Neuronal stem cell (in vitro differentiated cells): ENCODE results near the gene APLP2.

Experiments
- DNase-seq: peaks from one replicate; pipeline ENCODE4 v3.0.0-alpha.2; 2013; ENCODE audit warnings: low spot score
- H2AFZ ChIP-seq: one replicate; pipeline ENCODE4 v1.6.1; 2013; ENCODE audit warnings: mild to moderate bottlenecking, low read length, inconsistent platforms
- H2AK5ac ChIP-seq: 2 replicates; pipeline ENCODE4 v1.6.1; 2013; ENCODE audit warnings: low read depth, mild to moderate bottlenecking, inconsistent platforms, low read length, moderate library complexity, mixed read lengths
- H2BK120ac ChIP-seq: 2 replicates; pipeline ENCODE4 v1.6.1; 2013; ENCODE audit warnings: low read depth, mild to moderate bottlenecking, inconsistent platforms, low read length, moderate library complexity, mixed read lengths
- H2BK12ac ChIP-seq: one replicate; pipeline ENCODE4 v1.6.1; 2013; ENCODE audit warnings: low read length, inconsistent platforms
- H2BK15ac ChIP-seq: 2 replicates; pipeline ENCODE4 v1.6.1; 2013; ENCODE audit warnings: mild to moderate bottlenecking, low read length, inconsistent platforms, mixed read lengths
- H2BK5ac ChIP-seq: one replicate; pipeline ENCODE4 v1.6.1; 2013; ENCODE audit warnings: inconsistent platforms, mild to moderate bottlenecking, low read length, moderate library complexity
- H3K14ac ChIP-seq: one replicate; pipeline ENCODE4 v1.6.1; 2013; ENCODE audit warnings: low read length, inconsistent platforms
- H3K18ac ChIP-seq: 2 replicates; pipeline ENCODE4 v1.6.1; 2013; ENCODE audit warnings: low read length, inconsistent platforms
- H3K23ac ChIP-seq: 2 replicates; pipeline ENCODE4 v1.6.1; 2013; ENCODE audit warnings: low read depth, mild to moderate bottlenecking, mixed read lengths, low read length, inconsistent platforms; ENCODE audit not compliant: poor library complexity
- H3K27ac ChIP-seq: replicated peaks from 3 replicates; pipeline ENCODE4 v1.5.1; 2013; ENCODE audit warnings: low read length, inconsistent platforms
- H3K27me3 ChIP-seq, 3 experiments: 2 replicates each; pipeline ENCODE4 v1.6.1; 2013; ENCODE audit warnings: low read length in 3 of 3, mild to moderate bottlenecking in 2 of 3, inconsistent platforms in 1 of 3, low read depth in 1 of 3, mixed read lengths in 1 of 3, moderate library complexity in 1 of 3; ENCODE audit not compliant: control insufficient read depth in 3 of 3, insufficient read depth in 3 of 3
- H3K36me3 ChIP-seq, 2 donors: replicated peaks in 1 of 2; 2 replicates each; pipeline ENCODE4 v1.6.1; 2013; ENCODE audit warnings: low read length in 2 of 2; ENCODE audit not compliant: control insufficient read depth in 2 of 2, insufficient read depth in 2 of 2
- H3K4ac ChIP-seq: 2 replicates; pipeline ENCODE4 v1.6.1; 2013; ENCODE audit warnings: inconsistent platforms, mild to moderate bottlenecking, low read length, moderate library complexity
- H3K4me1 ChIP-seq, 2 donors: 1 replicate in 1 of 2; 2 replicates in 1 of 2; pipeline ENCODE4 v1.6.1; 2013; ENCODE audit warnings: low read length in 2 of 2, low read depth in 1 of 2; ENCODE audit not compliant: control insufficient read depth in 2 of 2, insufficient read depth in 1 of 2
- H3K4me2 ChIP-seq: one replicate; pipeline ENCODE4 v1.6.1; 2013; ENCODE audit warnings: mild to moderate bottlenecking, low read length, inconsistent platforms; ENCODE audit not compliant: insufficient read depth, poor library complexity, severe bottlenecking
- H3K4me3 ChIP-seq, 2 donors: 2 replicates each; pipeline ENCODE4 v1.5.1; 2013; ENCODE audit warnings: low read length in 2 of 2, mild to moderate bottlenecking in 2 of 2, inconsistent platforms in 1 of 2, moderate library complexity in 1 of 2
- H3K79me1 ChIP-seq: one replicate; pipeline ENCODE4 v1.6.1; 2013; ENCODE audit warnings: low read depth, mild to moderate bottlenecking, inconsistent platforms, low read length, moderate library complexity
- H3K9ac ChIP-seq: one replicate; pipeline ENCODE4 v1.6.1; 2013; ENCODE audit warnings: mild to moderate bottlenecking, low read depth, low read length, inconsistent platforms; ENCODE audit not compliant: poor library complexity
- H3K9me3 ChIP-seq, 2 donors: replicated peaks in 1 of 2; 2 replicates each; pipeline versions ENCODE3 to v1.6.1; 2013; ENCODE audit warnings: low read length in 2 of 2, mild to moderate bottlenecking in 2 of 2, inconsistent platforms in 1 of 2, low read depth in 1 of 2, mixed read lengths in 1 of 2, moderate library complexity in 1 of 2; ENCODE audit not compliant: control insufficient read depth in 2 of 2, insufficient read depth in 1 of 2
- H4K8ac ChIP-seq: one replicate; pipeline ENCODE4 v1.6.1; 2013; ENCODE audit warnings: low read depth, mild to moderate bottlenecking, inconsistent platforms, low read length, moderate library complexity
- H4K91ac ChIP-seq: one replicate; pipeline ENCODE4 v1.6.1; 2013; ENCODE audit warnings: low read length, low read depth, mild to moderate bottlenecking, inconsistent platforms; ENCODE audit not compliant: poor library complexity
- WGBS, 2 donors: extraction: QIAGEN DNeasy Blood & Tissue Kit; methylation state at CpG; one replicate each; pipeline ENCODE4 v1.1.7; 2013; ENCODE audit warnings: missing lambda C conversion rate in 2 of 2, mixed read lengths in 1 of 2; ENCODE audit not compliant: insufficient read length in 2 of 2, insufficient replicate concordance in 1 of 2; ENCODE audit errors: extremely low coverage in 2 of 2; 5-methylcytosine and 5-hydroxymethylcytosine counted together

APLP2 gene

DNA sequence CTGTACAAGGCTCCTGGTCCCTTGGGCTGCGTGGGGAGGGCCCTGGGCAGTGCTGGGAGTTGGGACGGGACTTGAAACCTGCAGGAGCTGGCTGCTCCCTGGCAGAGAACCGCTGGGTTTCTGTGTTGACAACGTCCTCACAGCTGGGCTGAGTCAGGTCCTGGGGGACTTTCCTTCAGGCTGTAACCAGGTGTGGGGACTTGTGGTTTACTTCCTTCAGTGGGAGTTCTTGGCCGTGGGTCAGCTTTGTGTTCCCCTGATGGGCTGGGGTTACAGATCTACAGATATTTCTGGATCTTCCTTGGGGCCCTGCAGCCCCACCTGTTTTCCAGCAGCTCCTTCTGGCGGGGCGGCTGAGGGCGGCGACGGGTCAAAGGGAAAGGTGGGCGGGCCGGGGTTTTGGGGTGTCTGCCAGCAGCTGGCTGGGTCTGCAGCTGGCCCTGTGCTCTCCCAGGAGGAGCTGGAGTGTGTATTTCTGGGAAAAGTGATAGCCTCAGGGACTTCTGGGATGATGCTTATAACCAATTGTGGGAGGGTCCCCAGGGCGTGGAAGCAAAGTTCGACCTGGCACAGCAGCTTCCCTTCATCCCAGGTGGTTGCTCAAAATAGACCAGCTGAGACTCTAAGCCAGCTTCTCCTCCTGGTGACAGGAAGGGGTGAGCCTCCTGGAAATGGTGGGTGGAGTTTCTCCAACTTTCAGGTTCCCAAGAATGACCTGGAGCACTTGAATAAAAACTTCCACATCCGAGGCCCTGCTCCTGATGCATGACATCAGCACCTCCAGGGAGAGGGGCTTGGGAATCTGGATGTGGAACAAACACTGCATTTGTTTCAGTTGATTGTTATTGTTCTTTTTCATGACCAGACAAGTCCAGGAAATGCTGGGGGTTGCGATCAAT, 109.0 kb downstream of the APLP2 start:
- Histone ChIP-seq H3K4ac (no peak overlapping the region), H3K23ac (no peak overlapping the region), H3K9me3 (peaks cover 0 to 2% of the 10 kb centered on the region in 2 donors), H3K18ac (no peak overlapping the region), H3K4me3 (no peak overlapping the region), H2AFZ (peak overlapping the region; percentile 40), H3K27ac (no peak overlapping the region), H3K14ac (peak overlapping the region; percentile 57), H2BK120ac (no peak overlapping the region), H3K4me2 (no peak overlapping the region), H2AK5ac (peak overlapping the region; percentile 39), H3K36me3 (no peaks in the 10 kb centered on the region), H3K4me1 (peaks cover 0 to 4% of the 10 kb centered on the region in 2 donors), H3K27me3 (peaks cover 0 to 5% (median 0%) of the 10 kb centered on the region in 3 experiments), H4K8ac (no peak overlapping the region), H2BK5ac (no peak overlapping the region), H3K9ac (no peak overlapping the region), H3K79me1 (no peaks in the 10 kb centered on the region), H2BK15ac (no peak overlapping the region), H2BK12ac (no peak overlapping the region), H4K91ac (no peak overlapping the region)
- no peak for DNase-seq
- no CpG with 5 or more reads among the region's 16 CpGs for WGBS, 2 donors

DNA sequence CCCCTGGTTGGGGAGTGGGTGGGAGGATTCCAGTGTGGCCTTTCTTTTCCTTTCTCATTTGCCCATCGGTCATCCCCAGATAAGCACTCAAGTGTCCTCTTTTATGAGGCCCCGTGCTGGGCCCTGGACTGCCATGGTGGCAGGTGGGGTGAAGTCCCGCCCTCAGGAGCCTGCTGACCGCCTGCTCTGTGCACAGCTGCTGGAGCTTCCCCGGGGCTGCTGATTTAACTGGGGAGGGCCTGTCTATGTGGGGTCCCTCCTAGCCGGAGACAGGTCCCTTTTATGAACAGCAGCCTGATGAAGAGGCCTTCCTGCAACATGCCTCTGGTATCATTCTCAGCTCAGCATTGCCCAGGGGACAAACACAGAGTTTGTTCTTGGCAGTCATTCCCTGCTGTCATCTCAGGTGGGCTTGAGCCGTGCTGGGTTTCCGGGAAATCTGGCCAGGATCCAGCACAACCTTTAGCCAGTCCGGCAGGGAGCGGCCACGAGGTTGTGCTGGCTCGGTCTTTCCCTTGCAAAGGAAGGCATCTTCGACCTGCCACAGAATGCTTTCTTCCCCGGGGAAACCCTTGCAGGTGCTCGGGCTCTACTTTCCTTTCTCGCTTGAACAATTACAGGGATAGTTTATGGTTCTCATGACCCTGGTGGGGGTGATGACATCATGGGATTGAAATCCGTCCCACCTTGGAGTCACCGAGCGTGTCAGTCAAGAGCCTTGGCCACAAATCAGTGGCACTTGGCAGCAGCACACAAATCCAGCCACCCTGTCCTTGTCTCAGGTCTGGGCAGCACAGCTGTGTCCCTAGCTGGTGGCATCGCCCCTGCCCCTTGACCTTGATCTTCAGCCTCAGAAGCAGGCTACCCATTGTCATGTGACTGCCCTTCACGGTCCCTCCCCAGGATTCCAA, 110.0 kb downstream of the APLP2 start:
- H3K14ac ChIP-seq: no peak overlapping the region
- no CpG with 5 or more reads among the region's 21 CpGs for WGBS, 2 donors
- H2BK5ac ChIP-seq: no peak overlapping the region

GRCh38 chr11:130180491-130180890, 110.8 kb downstream of the APLP2 start:
- Histone ChIP-seq H3K4me1 (peaks cover 0 to 4% of the 10 kb centered on the region in 2 donors), H3K4me2 (no peak overlapping the region), H3K36me3 (no peaks in the 10 kb centered on the region), H2BK15ac (no peak overlapping the region), H3K9me3 (peaks cover 0 to 2% of the 10 kb centered on the region in 2 donors), H3K23ac (no peak overlapping the region), H3K4me3 (no peak overlapping the region), H3K9ac (no peak overlapping the region), H2AK5ac (no peak overlapping the region), H2BK5ac (no peak overlapping the region), H3K18ac (no peak overlapping the region), H2AFZ (no peak overlapping the region), H3K27ac (no peak overlapping the region), H3K14ac (no peak overlapping the region), H3K27me3 (no peaks in the 10 kb centered on the region), H4K91ac (no peak overlapping the region), H2BK12ac (no peak overlapping the region), H2BK120ac (no peak overlapping the region), H3K4ac (no peak overlapping the region), H4K8ac (no peak overlapping the region), H3K79me1 (no peaks in the 10 kb centered on the region)
- no peak for DNase-seq
- WGBS, 2 donors: no CpG with 5 or more reads among the region's 4 CpGs

More for the DNA sequence above, 110.0 kb downstream of the APLP2 start:
- H2BK12ac ChIP-seq: no peak overlapping the region
- H3K4me2 ChIP-seq: no peak overlapping the region
- no peaks in the 10 kb centered on the region for H3K36me3 ChIP-seq
- no peak overlapping the region for H3K27ac ChIP-seq
- H2BK15ac ChIP-seq: no peak overlapping the region
- H3K23ac ChIP-seq: no peak overlapping the region
- H2AFZ ChIP-seq: peak overlapping the region; percentile 40
- DNase-seq: no peak
- peak overlapping the region; percentile 66 for H3K9ac ChIP-seq
- H3K4ac ChIP-seq: no peak overlapping the region
- H4K8ac ChIP-seq: no peak overlapping the region
- no peak overlapping the region for H2BK120ac ChIP-seq
- H3K79me1 ChIP-seq: no peaks in the 10 kb centered on the region
- H3K18ac ChIP-seq: no peak overlapping the region
- H3K4me1 ChIP-seq: peaks cover 0 to 4% of the 10 kb centered on the region in 2 donors
- no peak overlapping the region for H4K91ac ChIP-seq
- H2AK5ac ChIP-seq: no peak overlapping the region
- H3K27me3 ChIP-seq: peaks cover 0 to 4% (median 0%) of the 10 kb centered on the region in 3 experiments
- no peak overlapping the region for H3K4me3 ChIP-seq
- H3K9me3 ChIP-seq: peaks cover 0 to 2% of the 10 kb centered on the region in 2 donors

GRCh38 chr11:130180896-130181294, 111.2 kb downstream of the APLP2 start:
- no peak overlapping the region for H3K18ac ChIP-seq
- no peaks in the 10 kb centered on the region for H3K79me1 ChIP-seq
- H3K23ac ChIP-seq: no peak overlapping the region
- H2AFZ ChIP-seq: no peak overlapping the region
- H4K91ac ChIP-seq: no peak overlapping the region
- no peak overlapping the region for H3K4me2 ChIP-seq
- H3K9ac ChIP-seq: no peak overlapping the region
- H3K36me3 ChIP-seq: no peaks in the 10 kb centered on the region
- H3K4ac ChIP-seq: no peak overlapping the region
- WGBS, 2 donors: no CpG with 5 or more reads among the region's 8 CpGs
- no peaks in the 10 kb centered on the region for H3K27me3 ChIP-seq
- H3K27ac ChIP-seq: no peak overlapping the region
- no peak overlapping the region for H2BK5ac ChIP-seq
- no peak overlapping the region for H3K4me3 ChIP-seq
- no peak overlapping the region for H2BK12ac ChIP-seq
- H2AK5ac ChIP-seq: peak overlapping the region; percentile 53
- H3K4me1 ChIP-seq: peaks cover 0 to 4% of the 10 kb centered on the region in 2 donors
- peaks cover 0 to 2% of the 10 kb centered on the region in 2 donors for H3K9me3 ChIP-seq
- no peak for DNase-seq
- peak overlapping the region; percentile 24 for H2BK15ac ChIP-seq
- no peak overlapping the region for H4K8ac ChIP-seq
- H3K14ac ChIP-seq: no peak overlapping the region
- H2BK120ac ChIP-seq: no peak overlapping the region
